Activated T-helper 1 cell treated with anti-CD3 and anti-CD28 coated beads, Interleukin-12 subunit alpha, Interleukin-12 subunit beta, Interleukin-2, Interleukin-4 antibody, amounts not matched to agents 30 ng/mL and 10 ng/mL and 1 ng/mL, durations not matched to agents 14 hours and 24 hours and 36 hours (primary cell): ENCODE results near the gene BTRC. TPM values are rescaled to one million over a fixed set of nuclear protein-coding genes. Genes with fewer than 3 reads are reported as not detected.
A peak's percentile ranks its signal among the peaks of the same experiment; 100 is the strongest.

Experiments
- DNase-seq: peaks from one replicate; pipeline ENCODE4 v3.0.0; 2021; ENCODE audit warnings: low spot score
- H3K27ac Mint-ChIP-seq: one replicate; pipeline ENCODE4 v1.8.0; 2021; ENCODE audit warnings: mild to moderate bottlenecking, mixed read lengths
- H3K27me3 Mint-ChIP-seq: one replicate; pipeline ENCODE4 v1.8.0; 2022; ENCODE audit warnings: mild to moderate bottlenecking, moderate library complexity, mixed read lengths; ENCODE audit not compliant: insufficient read depth
- H3K36me3 Mint-ChIP-seq: one replicate; pipeline ENCODE4 v1.8.0; 2021; ENCODE audit warnings: low read depth, mixed read lengths
- H3K4me1 Mint-ChIP-seq: one replicate; pipeline ENCODE4 v1.8.0; 2021; ENCODE audit warnings: low read depth, mixed read lengths
- H3K4me3 Mint-ChIP-seq: one replicate; pipeline ENCODE4 v1.8.0; 2021; ENCODE audit warnings: mild to moderate bottlenecking, moderate library complexity, mixed read lengths
- H3K9me3 Mint-ChIP-seq: one replicate; pipeline ENCODE4 v1.8.0; 2021; ENCODE audit warnings: mixed read lengths
- intact Hi-C: fragments of 100-400 bp; cut with micrococcal nuclease; formaldehyde crosslinking; loops from one replicate; pipeline ENCODE4 v1.15.1; 2024
- total RNA-seq: library from RNA; stranded (reverse); gene quantifications from 2 replicates; pipeline ENCODE4 v1.2.3, GENCODE V29; 2022

BTRC gene
- total RNA-seq, 1 donor from 2014 or later, result 22.2 TPM

DNA sequence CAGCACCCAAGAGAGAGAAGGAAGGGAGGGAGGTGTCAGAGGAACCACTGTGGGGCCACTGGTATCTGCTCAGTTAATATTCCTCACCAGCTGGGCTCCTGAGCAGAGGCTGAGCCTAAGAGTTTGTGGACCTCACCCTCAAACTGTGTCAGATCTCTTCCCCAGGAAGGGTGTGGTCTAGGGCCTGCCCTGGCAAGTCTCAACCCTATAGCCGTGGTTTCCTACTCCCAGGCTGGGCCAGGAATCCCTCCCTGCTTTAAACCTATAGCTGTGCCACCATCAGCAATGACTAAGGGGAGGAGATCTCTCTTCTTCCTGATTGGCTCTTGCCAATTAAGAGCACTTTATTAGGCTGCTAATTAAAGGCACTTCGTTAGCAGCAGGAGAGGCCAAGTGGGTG is 204.2 kb downstream of the BTRC start:
- H3K4me1 Mint-ChIP-seq, result peaks cover 15% of the 10 kb centered on the region
- peak overlapping the region; percentile 32 for H3K4me3 Mint-ChIP-seq

GRCh38 chr10:101558671-101559595 is 205.0 kb downstream of the BTRC start:
- H3K4me3 Mint-ChIP-seq, result no peak overlapping the region
- H3K4me1 Mint-ChIP-seq, result peaks cover 15% of the 10 kb centered on the region
- intact Hi-C loops, result no loop called here
- H3K27ac Mint-ChIP-seq, result peak overlapping the region; percentile 73
- peaks cover 6% of the 10 kb centered on the region for H3K27me3 Mint-ChIP-seq
- peaks cover 12% of the 10 kb centered on the region for H3K36me3 Mint-ChIP-seq
- no peak for DNase-seq
- no peaks in the 10 kb centered on the region for H3K9me3 Mint-ChIP-seq

More for the DNA sequence above, 204.2 kb downstream of the BTRC start:
- H3K27ac Mint-ChIP-seq, result peak overlapping the region; percentile 73
- peaks cover 15% of the 10 kb centered on the region for H3K36me3 Mint-ChIP-seq
- no peaks in the 10 kb centered on the region for H3K27me3 Mint-ChIP-seq
- intact Hi-C loops, result no loop called here
- no peaks in the 10 kb centered on the region for H3K9me3 Mint-ChIP-seq
- DNase-seq, result no peak

DNA sequence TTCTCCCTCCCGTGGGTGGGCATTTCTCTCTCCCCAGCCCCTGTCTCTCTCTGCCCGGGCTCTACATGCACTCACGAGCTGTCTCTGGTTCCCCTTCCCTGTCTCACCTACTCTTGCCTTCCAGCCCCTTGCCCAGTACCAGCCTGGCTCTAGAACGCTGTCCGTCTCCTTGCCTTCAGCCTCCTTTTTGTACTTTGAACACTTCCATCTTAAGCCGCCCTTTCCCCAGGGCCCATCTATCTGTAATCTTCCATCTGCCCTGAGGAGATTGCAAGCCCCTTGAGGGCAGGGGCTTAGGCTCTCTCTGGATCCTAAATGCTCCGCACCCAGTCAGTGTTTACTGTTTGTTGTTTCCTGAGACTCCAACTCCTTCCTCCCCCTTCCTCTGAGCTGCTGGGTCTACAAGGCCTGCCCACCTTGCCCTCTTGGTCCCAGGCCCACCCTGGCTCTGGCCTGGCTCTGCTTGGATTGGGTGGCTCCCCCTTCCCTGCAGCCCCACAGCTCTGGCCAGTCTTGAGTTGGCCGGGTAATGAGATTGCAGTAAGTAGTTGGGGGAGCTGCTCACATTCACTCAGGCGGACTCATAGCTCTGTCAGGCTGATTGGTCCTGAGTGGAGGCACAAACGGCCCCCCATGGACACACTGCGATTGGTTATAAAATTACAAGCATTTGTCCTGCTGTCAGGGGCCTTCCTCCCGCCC is 205.8 kb downstream of the BTRC start:
- Mint-ChIP-seq H3K4me3 (no peak overlapping the region), H3K4me1 (peaks cover 15% of the 10 kb centered on the region), H3K27me3 (peaks cover 10% of the 10 kb centered on the region), H3K36me3 (peaks cover 8% of the 10 kb centered on the region), H3K27ac (no peak overlapping the region), H3K9me3 (no peaks in the 10 kb centered on the region)
- DNase-seq, result no peak
- intact Hi-C loops, result no loop called here

DNA sequence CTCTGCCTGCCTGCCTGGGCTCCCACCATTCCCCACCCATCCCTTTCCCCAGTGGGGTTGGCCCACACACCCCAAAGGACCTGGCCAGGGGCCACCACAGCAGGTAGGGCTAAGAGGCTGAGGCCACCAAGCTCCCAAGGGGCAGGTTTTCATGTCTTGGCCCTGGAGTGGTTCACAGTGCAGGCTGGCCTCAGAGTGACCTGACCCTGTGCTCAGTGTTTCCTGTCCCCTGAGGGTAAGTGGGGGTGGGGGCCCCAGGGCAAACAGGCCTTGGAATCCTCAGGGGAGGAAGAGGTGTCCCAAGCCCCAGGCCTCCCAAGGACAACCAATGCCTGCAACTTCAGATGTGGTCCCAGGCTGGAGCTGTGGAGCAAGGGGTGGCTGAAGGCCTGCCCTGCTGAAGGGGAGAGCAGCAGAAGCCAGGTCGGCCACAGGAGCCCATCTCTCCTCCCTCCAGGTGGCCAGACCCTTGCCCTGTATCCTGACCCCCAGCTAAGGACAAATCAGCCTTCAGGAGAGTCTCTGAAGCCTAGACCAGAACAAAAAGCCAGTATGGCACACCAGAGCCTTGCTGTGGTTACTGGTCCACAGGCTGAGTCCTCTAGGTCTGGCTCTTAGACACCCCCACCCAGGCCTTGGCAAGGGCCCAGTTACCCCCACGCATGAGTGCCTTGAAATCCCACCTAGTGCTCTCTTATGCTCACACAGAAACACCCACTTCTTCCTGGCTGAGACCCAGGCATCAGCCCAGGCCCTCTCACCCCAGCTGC is 206.5 kb downstream of the BTRC start:
- intact Hi-C loops, result no loop called here
- peaks cover 15% of the 10 kb centered on the region for H3K4me1 Mint-ChIP-seq
- H3K27ac Mint-ChIP-seq, result no peak overlapping the region
- H3K36me3 Mint-ChIP-seq, result peaks cover under 1% of the 10 kb centered on the region
- no peak overlapping the region for H3K4me3 Mint-ChIP-seq
- H3K9me3 Mint-ChIP-seq, result no peaks in the 10 kb centered on the region
- no peak for DNase-seq
- H3K27me3 Mint-ChIP-seq, result peaks cover 17% of the 10 kb centered on the region

- Mint-ChIP-seq H3K36me3 (no peaks in the 10 kb centered on the region), H3K4me1 (peaks cover 15% of the 10 kb centered on the region), H3K27ac (no peak overlapping the region), H3K4me3 (no peak overlapping the region), H3K27me3 (peaks cover 25% of the 10 kb centered on the region), H3K9me3 (no peaks in the 10 kb centered on the region)
- no peak for DNase-seq
- intact Hi-C loops, result no loop called here
Observed at GRCh38 chr10:101561068-101561915, 207.3 kb downstream of the BTRC start.

GRCh38 chr10:101562231-101562630 is 208.3 kb downstream of the BTRC start:
- no peak overlapping the region for H3K4me3 Mint-ChIP-seq
- no peak for DNase-seq
- H3K27ac Mint-ChIP-seq, result no peak overlapping the region
- H3K27me3 Mint-ChIP-seq, result peaks cover 31% of the 10 kb centered on the region
- H3K4me1 Mint-ChIP-seq, result peaks cover 15% of the 10 kb centered on the region
- intact Hi-C loops, result no loop called here
- H3K36me3 Mint-ChIP-seq, result no peaks in the 10 kb centered on the region
- H3K9me3 Mint-ChIP-seq, result no peaks in the 10 kb centered on the region

DNA sequence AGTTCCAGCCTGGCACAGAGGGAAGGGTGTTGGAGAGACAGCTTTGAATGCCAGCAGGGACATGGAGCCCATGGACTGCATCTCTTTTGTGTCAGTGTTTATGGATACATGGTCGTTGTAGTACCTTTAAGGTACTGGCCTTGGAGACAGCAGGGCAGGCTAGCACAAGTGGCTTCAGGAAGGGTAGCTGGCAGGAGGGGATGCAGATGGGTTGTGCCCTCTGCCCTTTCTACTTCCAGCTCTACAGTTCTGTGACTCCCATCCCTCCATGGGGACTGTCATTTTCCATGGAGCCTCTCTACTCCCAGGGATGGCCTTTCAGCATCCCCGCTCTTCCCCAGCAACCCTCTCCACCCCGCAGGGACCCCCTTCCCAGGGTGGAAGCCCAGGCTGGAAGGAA is 209.0 kb downstream of the BTRC start:
- Mint-ChIP-seq H3K27ac (no peak overlapping the region), H3K4me3 (no peak overlapping the region), H3K4me1 (peaks cover 10% of the 10 kb centered on the region), H3K9me3 (no peaks in the 10 kb centered on the region), H3K36me3 (no peaks in the 10 kb centered on the region), H3K27me3 (peaks cover 37% of the 10 kb centered on the region)
- intact Hi-C loops, result no loop called here
- DNase-seq, result no peak

- Mint-ChIP-seq H3K4me3 (no peak overlapping the region), H3K27ac (no peak overlapping the region), H3K4me1 (peaks cover 5% of the 10 kb centered on the region), H3K36me3 (no peaks in the 10 kb centered on the region), H3K27me3 (peaks cover 43% of the 10 kb centered on the region), H3K9me3 (no peaks in the 10 kb centered on the region)
- DNase-seq, result no peak
- intact Hi-C loops, result no loop called here
Observed at GRCh38 chr10:101563497-101564040, 209.6 kb downstream of the BTRC start.

GRCh38 chr10:101564490-101564991 is 210.6 kb downstream of the BTRC start:
- Mint-ChIP-seq H3K27ac (no peak overlapping the region), H3K36me3 (no peaks in the 10 kb centered on the region), H3K4me3 (no peak overlapping the region), H3K9me3 (no peaks in the 10 kb centered on the region), H3K4me1 (no peaks in the 10 kb centered on the region), H3K27me3 (peaks cover 52% of the 10 kb centered on the region)
- intact Hi-C loops, result no loop called here
- no peak for DNase-seq

- no peaks in the 10 kb centered on the region for H3K4me1 Mint-ChIP-seq
- no peak overlapping the region for H3K27ac Mint-ChIP-seq
- no peaks in the 10 kb centered on the region for H3K36me3 Mint-ChIP-seq
- intact Hi-C loops, result loop anchor here (5.0 kb wide), 1 partner anchor 263 kb away; no protein-coding TSS in a partner anchor
- H3K4me3 Mint-ChIP-seq, result no peak overlapping the region
- DNase-seq, result no peak
- H3K9me3 Mint-ChIP-seq, result no peaks in the 10 kb centered on the region
- H3K27me3 Mint-ChIP-seq, result peaks cover 54% of the 10 kb centered on the region
Observed at GRCh38 chr10:101565370-101565900, 211.5 kb downstream of the BTRC start.

DNA sequence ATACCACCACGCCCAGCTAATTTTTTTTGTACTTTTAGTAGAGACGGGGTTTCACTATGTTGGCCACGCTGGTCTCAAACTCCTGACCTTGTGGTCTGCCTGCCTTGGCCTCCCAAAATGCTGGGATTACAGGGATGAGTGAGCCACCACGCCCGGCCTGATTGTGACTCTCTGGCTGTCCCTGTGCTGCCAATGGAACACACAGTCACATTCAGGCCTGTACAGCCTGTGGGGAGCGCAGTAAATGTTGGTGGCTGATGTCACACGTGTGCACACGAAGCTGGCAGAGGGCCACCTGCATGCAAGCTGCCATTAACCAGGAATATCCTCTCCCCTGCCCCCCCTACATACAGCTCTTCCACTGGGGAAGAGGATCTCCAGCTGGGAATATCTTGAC is 212.0 kb downstream of the BTRC start:
- H3K27ac Mint-ChIP-seq, result no peak overlapping the region
- no peaks in the 10 kb centered on the region for H3K9me3 Mint-ChIP-seq
- H3K4me1 Mint-ChIP-seq, result no peaks in the 10 kb centered on the region
- H3K36me3 Mint-ChIP-seq, result no peaks in the 10 kb centered on the region
- peaks cover 54% of the 10 kb centered on the region for H3K27me3 Mint-ChIP-seq
- intact Hi-C loops, result loop anchor here (5.0 kb wide), 1 partner anchor 264 kb away; no protein-coding TSS in a partner anchor
- no peak for DNase-seq
- H3K4me3 Mint-ChIP-seq, result no peak overlapping the region
